ENCODE measurements around the gene SRGAP3.

GRCh38 chr3:8988384-8988655 lies 261.1 kb downstream of the SRGAP3 start:
- TF ChIP-seq, protein P1, sequence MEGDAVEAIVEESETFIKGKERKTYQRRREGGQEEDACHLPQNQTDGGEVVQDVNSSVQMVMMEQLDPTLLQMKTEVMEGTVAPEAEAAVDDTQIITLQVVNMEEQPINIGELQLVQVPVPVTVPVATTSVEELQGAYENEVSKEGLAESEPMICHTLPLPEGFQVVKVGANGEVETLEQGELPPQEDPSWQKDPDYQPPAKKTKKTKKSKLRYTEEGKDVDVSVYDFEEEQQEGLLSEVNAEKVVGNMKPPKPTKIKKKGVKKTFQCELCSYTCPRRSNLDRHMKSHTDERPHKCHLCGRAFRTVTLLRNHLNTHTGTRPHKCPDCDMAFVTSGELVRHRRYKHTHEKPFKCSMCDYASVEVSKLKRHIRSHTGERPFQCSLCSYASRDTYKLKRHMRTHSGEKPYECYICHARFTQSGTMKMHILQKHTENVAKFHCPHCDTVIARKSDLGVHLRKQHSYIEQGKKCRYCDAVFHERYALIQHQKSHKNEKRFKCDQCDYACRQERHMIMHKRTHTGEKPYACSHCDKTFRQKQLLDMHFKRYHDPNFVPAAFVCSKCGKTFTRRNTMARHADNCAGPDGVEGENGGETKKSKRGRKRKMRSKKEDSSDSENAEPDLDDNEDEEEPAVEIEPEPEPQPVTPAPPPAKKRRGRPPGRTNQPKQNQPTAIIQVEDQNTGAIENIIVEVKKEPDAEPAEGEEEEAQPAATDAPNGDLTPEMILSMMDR (IDR thresholded peaks at IDR 0.05) = no peak
- no peak for TF ChIP-seq POLR2A (IDR thresholded peaks at IDR 0.05)
